Astrocyte of the hippocampus (primary cell): ENCODE measurements around the gene SGO1.

Experiments
- DNase-seq: peaks from one replicate; pipeline ENCODE4 v3.0.0; 2011; ENCODE audit warnings: low read depth, low spot score

The SGO1 gene

DNA sequence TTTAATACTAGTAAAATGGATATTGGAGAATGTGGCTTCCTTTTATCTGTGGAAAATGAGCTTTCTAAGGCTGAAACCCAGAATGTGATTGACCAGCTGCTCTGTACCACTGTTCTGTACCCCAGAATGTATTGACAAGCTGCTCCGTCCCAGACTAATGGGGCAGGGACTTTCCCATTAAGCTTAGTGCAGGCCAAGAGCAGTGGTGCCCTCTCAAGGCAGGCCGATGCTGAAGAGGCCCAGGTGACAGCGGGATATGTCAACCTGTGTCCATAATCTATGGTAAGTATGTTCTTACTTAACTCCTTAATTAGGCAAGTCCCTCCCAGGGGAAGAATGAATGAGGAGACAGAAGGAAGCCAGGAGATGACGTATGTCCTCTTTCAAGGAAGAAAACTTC is 31.1 kb downstream of the SGO1 start:
- no peak for DNase-seq

GRCh38 chr3:20154078-20154477 is 31.9 kb downstream of the SGO1 start:
- no peak for DNase-seq

DNA sequence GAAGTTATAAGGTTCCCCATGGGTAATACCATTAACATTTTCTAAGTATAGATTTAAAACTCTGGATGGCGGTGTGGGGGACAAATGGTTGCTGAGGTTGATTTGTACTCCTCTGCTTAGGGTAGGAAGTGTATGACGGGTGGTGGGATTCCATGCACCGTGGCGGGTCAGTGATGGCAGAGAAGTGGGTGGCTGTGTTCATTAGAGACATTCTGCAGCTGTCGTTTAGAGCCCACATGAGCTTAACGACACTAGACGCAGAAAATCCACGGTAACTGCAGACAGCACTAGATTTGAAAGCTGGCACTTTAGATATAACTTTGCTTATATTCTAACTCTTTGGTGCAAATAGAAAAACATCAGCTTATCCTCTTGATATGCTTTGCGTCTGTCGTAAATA is 37.5 kb downstream of the SGO1 start:
- no peak for DNase-seq

DNA sequence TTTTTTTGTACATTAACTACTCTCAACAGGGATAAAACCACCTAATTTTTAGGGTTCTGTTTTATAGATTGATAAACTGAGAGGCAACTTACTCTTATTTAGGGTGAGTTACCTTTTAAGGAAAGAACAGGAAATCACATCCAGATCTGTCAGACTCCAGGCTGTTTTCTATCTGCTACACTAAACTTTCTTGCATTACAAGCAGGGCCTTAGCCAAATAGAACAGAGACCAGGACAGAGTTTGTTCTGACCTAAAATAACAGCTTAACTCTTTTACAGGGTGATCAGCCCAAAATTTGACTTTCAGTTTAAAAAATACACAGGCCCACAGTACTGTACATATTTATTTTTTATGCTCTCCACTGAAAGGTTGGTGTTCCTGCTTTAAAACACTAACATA is 38.6 kb downstream of the SGO1 start:
- no peak for DNase-seq

GRCh38 chr3:20146301-20146700 is 39.7 kb downstream of the SGO1 start:
- no peak for DNase-seq

GRCh38 chr3:20145874-20146273 is 40.1 kb downstream of the SGO1 start:
- DNase-seq, result no peak

GRCh38 chr3:20143519-20143918 is 42.5 kb downstream of the SGO1 start:
- no peak for DNase-seq

DNA sequence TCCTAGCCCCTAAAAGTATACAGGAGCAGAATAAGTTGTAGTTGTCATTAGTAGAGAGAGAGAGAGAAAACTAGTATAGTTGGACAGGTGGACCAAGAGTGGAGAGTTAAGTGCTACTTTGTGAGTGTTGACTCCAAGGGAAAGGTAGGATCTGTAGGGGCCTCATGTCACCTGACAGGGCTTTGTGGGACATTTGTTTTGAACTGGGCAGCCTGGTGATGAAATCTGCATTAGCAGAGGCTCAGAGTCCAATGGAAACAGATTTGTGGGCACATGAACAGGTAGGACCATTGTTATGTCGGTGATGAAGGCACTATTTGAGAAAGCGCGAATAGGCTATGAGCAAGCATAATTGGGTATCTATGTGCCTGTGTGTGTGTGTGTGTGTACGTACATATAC is 43.5 kb downstream of the SGO1 start:
- DNase-seq, result no peak

DNA sequence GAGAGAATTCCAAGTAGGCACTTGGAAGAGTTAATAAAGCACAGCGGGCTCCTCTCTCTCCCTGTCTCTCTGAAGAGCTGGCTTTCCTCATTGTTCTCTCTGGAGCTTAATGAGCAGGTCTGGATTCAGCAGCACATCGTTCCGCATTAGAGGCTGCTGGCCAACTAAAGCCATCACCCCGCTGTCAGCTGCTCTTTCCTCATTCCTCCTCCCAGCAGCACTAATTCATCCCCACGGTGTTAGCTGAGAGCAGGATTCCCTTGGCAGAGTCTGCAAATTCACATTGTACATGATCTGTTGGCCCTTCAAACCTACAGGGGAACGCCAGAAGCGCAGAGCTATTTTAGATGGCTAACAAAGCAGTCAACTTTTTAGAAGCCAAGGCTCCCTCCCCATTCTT is 44.2 kb downstream of the SGO1 start:
- peak; percentile 82 for DNase-seq

GRCh38 chr3:20141316-20141715 is 44.7 kb downstream of the SGO1 start:
- DNase-seq, result no peak

- no peak for DNase-seq
Measured at GRCh38 chr3:20140881-20141280, 45.1 kb downstream of the SGO1 start.

- DNase-seq, result no peak
Measured at GRCh38 chr3:20137647-20138046, 48.4 kb downstream of the SGO1 start.

DNA sequence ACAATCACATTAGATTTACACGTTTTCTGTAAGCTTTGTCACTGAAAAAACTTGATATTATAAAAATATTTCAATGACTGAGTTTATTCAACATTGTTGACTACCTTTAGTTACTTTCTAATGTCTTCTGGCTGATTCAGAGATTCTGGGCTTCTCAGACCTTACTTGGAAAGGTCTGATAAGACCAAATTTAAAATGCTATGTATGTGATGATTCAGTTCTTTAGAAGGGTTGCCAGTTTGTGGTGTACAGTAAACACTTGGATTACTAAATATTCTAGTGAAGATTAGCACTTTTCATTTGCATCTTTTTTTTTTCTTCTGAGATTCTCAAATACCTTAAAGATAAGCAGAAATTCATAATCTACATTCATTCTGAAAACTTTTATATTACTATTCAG is 49.8 kb downstream of the SGO1 start:
- DNase-seq, result peak; percentile 42

DNA sequence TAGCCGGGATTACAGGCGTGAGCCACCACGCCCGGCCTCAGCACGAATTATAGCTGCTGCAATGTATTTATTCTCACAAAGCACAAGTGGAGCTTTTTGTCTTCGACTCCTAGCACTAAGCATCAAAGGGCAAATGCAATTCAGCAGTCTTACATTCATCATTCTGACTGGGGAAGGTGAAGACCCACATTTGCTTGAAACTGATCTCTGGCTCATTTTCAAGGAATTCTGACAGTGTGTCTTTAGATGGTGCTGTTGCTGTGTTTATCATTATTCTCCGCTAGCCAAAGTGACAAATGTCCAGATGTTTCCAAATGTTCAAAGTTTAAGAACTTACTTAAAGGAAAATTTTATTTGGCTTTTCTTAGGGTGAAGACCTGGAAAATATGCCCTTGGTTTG is 55.9 kb downstream of the SGO1 start:
- no peak for DNase-seq

DNA sequence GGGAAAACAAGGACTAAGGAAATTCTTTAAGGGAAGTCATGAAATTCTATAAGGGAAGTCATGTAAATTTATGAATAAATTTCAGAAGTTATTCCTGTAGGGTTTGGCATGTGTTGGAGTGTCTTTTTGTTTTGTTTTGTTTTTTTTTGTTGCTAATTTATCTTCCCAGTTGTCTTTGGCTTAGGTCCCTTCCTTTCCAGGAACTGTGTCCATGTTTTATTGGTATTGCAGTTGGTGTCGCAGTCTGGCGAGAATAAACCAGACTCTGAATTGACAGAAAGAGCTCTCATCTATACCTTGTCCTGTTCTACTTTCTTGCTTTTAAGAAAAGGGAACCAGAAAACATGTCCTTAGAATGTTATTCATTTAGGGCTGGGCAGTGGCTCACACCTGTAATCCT is 57.6 kb downstream of the SGO1 start:
- DNase-seq, result no peak

- DNase-seq, result no peak
Measured at GRCh38 chr3:20125897-20126296, 60.1 kb downstream of the SGO1 start.

DNA sequence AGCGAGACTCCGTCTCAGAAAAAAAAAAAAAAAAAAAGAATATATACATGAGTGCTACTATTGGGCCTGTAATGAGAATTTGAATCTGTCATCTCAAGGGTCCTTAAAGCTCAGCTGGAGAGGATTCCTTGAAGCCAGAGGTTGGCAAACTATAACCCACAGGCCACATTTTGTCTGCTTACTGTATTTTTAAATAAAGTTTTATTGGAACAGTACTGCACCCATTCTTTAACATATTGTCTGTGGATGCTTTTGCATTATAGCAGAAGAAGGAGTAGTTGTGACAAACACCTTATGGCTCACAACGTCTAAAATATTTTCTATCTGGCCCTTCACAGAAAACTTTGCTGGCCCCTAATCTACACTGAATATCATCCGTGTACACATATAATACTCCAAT is 60.7 kb downstream of the SGO1 start:
- no peak for DNase-seq

DNA sequence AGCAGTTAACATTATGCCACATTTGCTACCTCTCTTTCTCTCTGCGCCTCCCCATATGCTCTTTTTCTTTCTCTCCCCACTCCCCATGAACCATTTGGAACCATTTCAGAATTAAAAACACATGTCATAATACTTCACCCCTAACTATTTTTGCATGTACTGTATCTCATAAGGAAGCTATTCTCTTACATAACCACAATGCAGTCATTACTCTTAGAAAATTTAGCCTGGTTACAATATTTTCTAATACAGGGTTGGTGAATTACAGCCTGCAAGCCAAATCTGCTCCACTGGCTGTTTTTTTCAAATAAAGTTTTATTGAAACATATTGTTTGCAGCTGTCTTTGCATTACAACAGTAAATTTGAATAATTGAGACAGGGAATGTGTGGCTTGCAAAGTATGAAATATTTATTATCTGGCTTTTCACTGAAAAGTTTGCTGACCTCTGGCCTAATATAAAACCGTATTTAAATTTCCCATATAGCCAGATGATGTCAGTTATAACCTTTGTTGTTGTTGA is 62.8 kb downstream of the SGO1 start:
- DNase-seq, result no peak

- no peak for DNase-seq
Measured at GRCh38 chr3:20121088-20121487, 64.9 kb downstream of the SGO1 start.
